BLaER1 (cell line): Measurements from ENCODE around the gene MLC1.
A peak's percentile ranks its signal among the peaks of the same experiment; 100 is the strongest.

Experiments used
- H3K27ac ChIP-seq: shearing (Covaris generic); formaldehyde crosslinking; 2 replicates; pipeline ENCODE4 v1.8.1; 2022
- H3K27me3 ChIP-seq: shearing (Covaris generic); formaldehyde crosslinking; 2 replicates; pipeline ENCODE4 v1.8.1; 2022
- H3K36me3 ChIP-seq: shearing (Covaris generic); formaldehyde crosslinking; 2 replicates; pipeline ENCODE4 v1.8.1; 2022
- H3K4me1 ChIP-seq: shearing (Covaris generic); formaldehyde crosslinking; 2 replicates; pipeline ENCODE4 v1.8.1; 2022
- H3K4me2 ChIP-seq: shearing (Covaris generic); formaldehyde crosslinking; 2 replicates; pipeline ENCODE4 v1.8.1; 2022
- H3K4me3 ChIP-seq: shearing (Covaris generic); formaldehyde crosslinking; 2 replicates; pipeline ENCODE4 v1.8.1; 2022
- H3K9ac ChIP-seq: shearing (Covaris generic); formaldehyde crosslinking; 2 replicates; pipeline ENCODE4 v1.8.1; 2022
- H3K9me3 ChIP-seq: shearing (Covaris generic); formaldehyde crosslinking; 2 replicates; pipeline ENCODE4 v1.8.1; 2022
- H4K20me1 ChIP-seq: shearing (Covaris generic); formaldehyde crosslinking; 2 replicates; pipeline ENCODE4 v1.8.1; 2022
- Cebpa-rat ChIP-seq: shearing (Covaris generic); IDR thresholded peaks from 2 replicates; pipeline ENCODE4 v1.8.1; 2022

The MLC1 gene

GRCh38 chr22:50061141-50061823 lies 23.9 kb downstream of the MLC1 start:
- Histone ChIP-seq H3K9ac (no peak overlapping the region), H3K9me3 (no peaks in the 10 kb centered on the region), H3K4me1 (peaks cover 53% of the 10 kb centered on the region), H3K27me3 (no peaks in the 10 kb centered on the region), H3K4me3 (no peak overlapping the region), H3K36me3 (no peaks in the 10 kb centered on the region), H4K20me1 (no peaks in the 10 kb centered on the region), H3K27ac (peak overlapping the region; percentile 58; the same call in 1 of the 2 replicates), H3K4me2 (peak overlapping the region; percentile 82)
- TF ChIP-seq Cebpa-rat: no peak

- Histone ChIP-seq H3K9me3 (no peaks in the 10 kb centered on the region), H3K4me3 (no peak overlapping the region), H3K36me3 (no peaks in the 10 kb centered on the region), H3K4me2 (peak overlapping the region; percentile 82), H3K27me3 (no peaks in the 10 kb centered on the region), H3K27ac (no peak overlapping the region), H3K4me1 (peaks cover 47% of the 10 kb centered on the region), H3K9ac (no peak overlapping the region), H4K20me1 (no peaks in the 10 kb centered on the region)
- no peak for TF ChIP-seq Cebpa-rat
These were observed 24.6 kb downstream of the MLC1 start for GRCh38 chr22:50060441-50061140.

- no peaks in the 10 kb centered on the region for H3K36me3 ChIP-seq
- H3K27me3 ChIP-seq: no peaks in the 10 kb centered on the region
- peak overlapping the region; percentile 82 for H3K4me2 ChIP-seq
- no peak overlapping the region for H3K4me3 ChIP-seq
- no peak for TF ChIP-seq Cebpa-rat
- no peak overlapping the region for H3K27ac ChIP-seq
- peaks cover 45% of the 10 kb centered on the region for H3K4me1 ChIP-seq
- no peak overlapping the region for H3K9ac ChIP-seq
- no peaks in the 10 kb centered on the region for H4K20me1 ChIP-seq
- H3K9me3 ChIP-seq: no peaks in the 10 kb centered on the region
These were observed 25.4 kb downstream of the MLC1 start for GRCh38 chr22:50059881-50060262.

GRCh38 chr22:50058906-50059880 lies 26.0 kb downstream of the MLC1 start:
- no peaks in the 10 kb centered on the region for H3K27me3 ChIP-seq
- H3K4me1 ChIP-seq: peaks cover 48% of the 10 kb centered on the region
- no peaks in the 10 kb centered on the region for H3K36me3 ChIP-seq
- H3K9ac ChIP-seq: no peak overlapping the region
- H4K20me1 ChIP-seq: no peaks in the 10 kb centered on the region
- TF ChIP-seq Cebpa-rat: no peak
- H3K9me3 ChIP-seq: peaks cover under 1% of the 10 kb centered on the region; the same call in 1 of the 2 replicates
- H3K4me3 ChIP-seq: no peak overlapping the region
- no peak overlapping the region for H3K27ac ChIP-seq
- H3K4me2 ChIP-seq: peak overlapping the region; percentile 82

GRCh38 chr22:50058061-50058905 lies 26.9 kb downstream of the MLC1 start, which contains the start of gene TTLL8:
TTLL8 (minus strand) TSS chr22:50058298.
- peaks cover 9% of the 10 kb centered on the region; the same call in 1 of the 2 replicates for H3K9me3 ChIP-seq
- TF ChIP-seq Cebpa-rat: no peak
- no peak within 1 kb of the TSS for H3K9ac ChIP-seq
- H3K4me2 ChIP-seq: peak within 1 kb of the TSS; percentile 82
- no peaks in the 10 kb centered on the region for H3K36me3 ChIP-seq
- H4K20me1 ChIP-seq: no peaks in the 10 kb centered on the region
- H3K4me1 ChIP-seq: peaks cover 52% of the 10 kb centered on the region
- no peak within 1 kb of the TSS for H3K27ac ChIP-seq
- no peaks in the 10 kb centered on the region for H3K27me3 ChIP-seq
- no peak within 1 kb of the TSS for H3K4me3 ChIP-seq

- no peaks in the 10 kb centered on the region for H3K27me3 ChIP-seq
- no peak overlapping the region for H3K9ac ChIP-seq
- no peak for TF ChIP-seq Cebpa-rat
- H3K27ac ChIP-seq: no peak overlapping the region
- H3K4me2 ChIP-seq: no peak overlapping the region
- H3K36me3 ChIP-seq: no peaks in the 10 kb centered on the region
- no peaks in the 10 kb centered on the region for H4K20me1 ChIP-seq
- H3K9me3 ChIP-seq: peaks cover 13% of the 10 kb centered on the region; the same call in 1 of the 2 replicates
- H3K4me3 ChIP-seq: no peak overlapping the region
- peaks cover 52% of the 10 kb centered on the region for H3K4me1 ChIP-seq
These were observed 27.8 kb downstream of the MLC1 start for GRCh38 chr22:50057278-50058060.

GRCh38 chr22:50056214-50056972 lies 28.8 kb downstream of the MLC1 start:
- Histone ChIP-seq H3K4me2 (peak overlapping the region; percentile 36), H3K4me1 (peaks cover 46% of the 10 kb centered on the region), H3K27me3 (no peaks in the 10 kb centered on the region), H3K9me3 (peaks cover 17% of the 10 kb centered on the region), H3K4me3 (no peak overlapping the region), H3K36me3 (no peaks in the 10 kb centered on the region), H4K20me1 (no peaks in the 10 kb centered on the region), H3K9ac (no peak overlapping the region), H3K27ac (no peak overlapping the region)
- TF ChIP-seq Cebpa-rat: no peak

- TF ChIP-seq Cebpa-rat: no peak
- no peak overlapping the region for H3K27ac ChIP-seq
- H3K9ac ChIP-seq: no peak overlapping the region
- no peaks in the 10 kb centered on the region for H4K20me1 ChIP-seq
- no peaks in the 10 kb centered on the region for H3K27me3 ChIP-seq
- H3K4me3 ChIP-seq: no peak overlapping the region
- H3K4me1 ChIP-seq: peaks cover 20% of the 10 kb centered on the region
- peak overlapping the region; percentile 19 for H3K4me2 ChIP-seq
- H3K9me3 ChIP-seq: peaks cover 17% of the 10 kb centered on the region
- no peaks in the 10 kb centered on the region for H3K36me3 ChIP-seq
These were observed 31.4 kb downstream of the MLC1 start for GRCh38 chr22:50053861-50054260.
